GM18502 (cell line): ENCODE measurements around the gene ZNF324.
"Not testable (repeated sequence)": the region's sequence is repeated elsewhere in the genome, so short reads cannot be mapped to it uniquely, and the experiment has no call there.

ENCODE experiments used
- ATAC-seq: cut with Tn5 transposase; IDR thresholded peaks from one replicate; pipeline ENCODE4 v1.9.1; 2021; ENCODE audit warnings: mild to moderate bottlenecking; ENCODE audit not compliant: unreplicated experiment, poor library complexity

The ZNF324 gene

DNA sequence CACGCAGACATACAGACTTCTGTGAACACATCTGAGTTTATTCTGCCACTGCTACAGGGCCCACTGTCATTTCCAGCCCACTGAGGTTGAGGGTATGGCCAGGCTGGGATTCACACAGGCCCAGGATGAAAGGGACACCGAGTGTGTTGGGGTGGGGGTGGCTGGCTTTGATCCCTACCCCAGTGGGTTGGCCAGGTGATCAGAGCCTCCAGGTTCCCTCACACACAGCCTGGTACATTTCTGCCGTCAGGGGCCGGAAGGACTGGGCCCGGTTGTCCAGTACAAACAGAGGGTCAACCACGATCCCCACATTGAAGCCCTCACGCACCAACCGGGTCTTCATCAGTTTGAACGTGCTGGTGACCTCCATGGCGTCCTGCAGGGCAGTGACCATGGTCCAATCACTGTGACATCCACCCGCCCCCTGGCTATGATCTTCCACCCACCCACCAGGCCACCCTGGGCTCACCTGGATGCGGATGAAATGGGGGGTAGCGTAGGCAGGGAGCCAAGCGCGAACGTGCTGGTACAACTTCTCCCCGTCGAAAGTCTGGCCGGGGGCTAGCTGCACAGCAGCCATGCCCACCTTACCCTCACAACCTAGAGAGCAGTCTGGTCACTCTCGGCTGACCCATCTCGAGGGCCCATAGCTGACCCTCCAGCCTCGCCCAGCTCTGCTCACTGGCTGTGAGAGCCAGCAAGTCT lies 31.6 kb downstream of the ZNF324 start:
- ATAC-seq = no peak

DNA sequence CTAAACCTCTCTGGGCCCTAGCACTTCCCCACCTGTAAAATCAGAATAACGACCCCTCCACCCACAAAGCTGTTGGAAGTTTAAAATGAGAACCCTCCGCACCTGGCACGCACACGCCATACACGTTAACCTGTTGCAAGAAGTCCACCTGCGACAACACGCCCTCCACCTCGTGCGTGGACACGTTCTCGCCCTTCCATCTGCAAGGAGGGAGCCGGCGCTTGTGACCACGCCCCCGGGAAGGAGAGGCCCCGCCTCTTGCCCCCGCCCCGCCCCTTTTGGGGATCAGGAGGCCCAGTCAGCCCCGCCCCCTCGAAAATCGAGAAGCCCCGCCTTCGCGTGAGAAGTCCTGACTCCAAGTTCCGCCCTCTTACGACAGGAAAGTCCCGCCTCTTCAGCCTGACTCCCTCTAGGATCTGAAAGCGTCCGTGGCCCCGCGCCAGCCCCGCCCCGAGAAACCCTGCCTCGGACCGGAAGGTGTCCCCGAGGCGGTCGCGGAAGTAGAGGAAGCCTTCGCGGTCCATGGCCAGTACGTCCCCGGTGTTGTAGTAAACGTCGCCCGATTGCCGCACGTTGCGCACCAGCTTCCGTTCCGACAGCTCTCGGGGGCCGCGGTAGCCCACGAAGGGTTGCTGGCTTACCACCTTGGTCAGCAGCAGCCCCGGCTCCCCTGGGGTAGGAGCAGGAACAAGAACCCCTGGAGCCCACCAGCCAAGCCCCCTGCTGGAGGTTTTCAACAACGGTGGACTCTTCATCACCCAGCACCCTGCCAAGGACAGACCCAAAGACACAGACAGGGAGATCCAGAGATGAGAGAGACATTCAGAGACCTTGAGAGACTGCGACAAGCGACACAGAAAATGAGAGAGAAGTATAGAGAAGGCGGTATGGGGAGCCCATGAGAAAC lies 32.4 kb downstream of the ZNF324 start:
- peak; percentile 89 for ATAC-seq

- ATAC-seq = no peak
Observed at GRCh38 chr19:58500242-58500641, 33.4 kb downstream of the ZNF324 start.

GRCh38 chr19:58507602-58508223 lies 40.8 kb downstream of the ZNF324 start:
- ATAC-seq = not testable (repeated sequence)

DNA sequence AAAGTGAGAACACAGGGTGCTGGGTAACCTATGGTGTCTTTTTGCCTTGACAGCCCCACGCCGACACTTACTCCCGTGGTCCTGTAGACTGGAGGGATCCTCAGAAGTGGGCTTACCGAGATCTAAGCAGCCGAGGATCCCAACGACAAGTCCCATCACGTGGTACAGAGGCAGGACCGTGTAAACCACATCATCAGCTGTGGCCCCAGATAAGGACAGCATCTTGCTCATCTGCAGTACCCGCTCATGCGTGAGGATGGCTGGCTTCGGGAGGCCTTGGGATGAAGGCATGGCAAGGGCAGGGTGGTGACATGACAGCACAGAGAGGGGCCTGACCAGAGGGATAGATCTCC lies 42.8 kb downstream of the ZNF324 start:
- no peak for ATAC-seq

DNA sequence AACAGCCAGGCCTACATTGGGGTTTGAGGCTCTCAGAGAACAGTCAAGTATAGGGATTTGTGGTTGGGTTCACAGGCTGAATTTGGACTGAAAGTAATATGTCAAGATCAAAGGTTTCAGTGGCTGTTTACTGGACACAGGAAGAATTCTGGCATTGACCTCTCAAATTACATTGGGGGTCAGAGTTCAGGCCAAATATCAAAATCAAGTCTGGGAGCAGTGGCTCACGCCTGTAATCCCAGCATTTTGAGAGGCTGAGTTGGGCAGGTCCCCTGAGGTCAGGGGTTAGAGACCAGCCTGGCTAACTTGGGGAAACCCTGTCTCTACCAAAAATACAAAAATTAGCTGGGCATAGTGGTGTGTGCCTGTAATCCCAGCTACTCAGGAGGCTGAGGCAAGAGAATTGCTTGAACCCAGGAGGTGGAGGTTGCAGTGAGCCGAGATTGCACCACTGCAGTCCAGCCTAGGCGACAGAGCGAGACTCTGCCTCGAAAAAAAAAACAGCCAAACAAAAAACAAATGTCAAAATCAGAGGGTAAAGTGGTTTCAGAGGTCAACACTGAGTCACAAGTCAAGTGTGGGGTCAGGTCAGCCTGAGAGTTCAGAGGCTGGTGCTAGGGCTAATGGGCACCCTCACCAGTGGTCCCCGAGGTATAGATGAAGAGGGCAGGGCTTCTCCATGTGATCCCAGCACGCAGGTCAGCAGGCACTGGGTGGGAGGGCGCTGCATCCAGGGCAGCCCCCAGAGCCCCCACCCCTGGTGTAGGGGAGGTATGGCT lies 43.4 kb downstream of the ZNF324 start:
- no peak for ATAC-seq

GRCh38 chr19:58511353-58512208 lies 44.7 kb downstream of the ZNF324 start, which contains the start of gene SLC27A5:
Gene SLC27A5, minus strand, starts transcription at chr19:58511992. Its CDS starts 37 bp downstream, at chr19:58511955.
- no peak for ATAC-seq

DNA sequence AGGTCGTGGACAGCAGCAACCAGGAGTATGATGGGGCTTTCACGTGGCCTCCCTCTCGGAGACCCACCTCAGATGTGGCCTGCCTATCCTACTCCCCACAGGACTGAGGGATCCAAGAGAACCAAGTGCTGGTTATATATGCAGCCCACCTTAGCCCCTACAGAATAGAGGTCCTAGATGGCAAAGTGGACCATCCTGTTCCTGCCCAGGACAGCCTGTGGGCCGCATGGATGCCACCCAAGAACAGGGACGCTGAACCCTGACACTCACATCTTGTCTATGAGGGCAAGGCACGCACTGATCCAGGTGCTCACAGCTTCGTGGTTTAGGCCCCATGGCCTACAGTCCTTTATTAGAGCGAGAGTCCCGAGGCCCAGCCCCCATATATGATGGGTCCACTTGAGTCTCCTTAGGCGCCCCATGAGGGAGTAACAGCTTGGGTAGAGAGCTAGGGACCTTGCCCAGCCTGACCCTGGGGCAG lies 46.4 kb downstream of the ZNF324 start:
- no peak for ATAC-seq

- ATAC-seq = peak; percentile 82
Observed at GRCh38 chr19:58513694-58514563, 47.0 kb downstream of the ZNF324 start.

GRCh38 chr19:58514564-58515022 lies 47.7 kb downstream of the ZNF324 start:
- ATAC-seq = no peak

DNA sequence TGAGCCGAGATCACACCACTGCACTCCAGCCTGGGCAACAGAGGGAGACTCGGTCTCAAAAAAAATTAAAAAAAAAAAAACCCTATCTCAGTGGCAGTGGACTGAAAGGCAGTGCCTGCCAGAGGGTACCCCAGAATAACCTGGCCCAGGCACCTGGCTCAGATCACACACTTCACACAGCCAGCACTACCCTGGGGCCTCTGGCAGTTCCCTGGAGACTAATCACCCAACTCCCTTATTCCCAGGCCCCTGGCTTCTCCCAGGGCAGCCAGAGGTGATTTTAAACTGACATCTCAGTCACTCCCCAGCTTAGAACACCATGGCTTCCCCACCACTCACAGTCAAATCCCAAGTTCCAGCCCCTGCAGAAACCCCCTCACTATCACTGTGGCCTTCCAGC lies 48.4 kb downstream of the ZNF324 start:
- no peak for ATAC-seq

- ATAC-seq = no peak
Observed at GRCh38 chr19:58516246-58516836, 49.5 kb downstream of the ZNF324 start.

DNA sequence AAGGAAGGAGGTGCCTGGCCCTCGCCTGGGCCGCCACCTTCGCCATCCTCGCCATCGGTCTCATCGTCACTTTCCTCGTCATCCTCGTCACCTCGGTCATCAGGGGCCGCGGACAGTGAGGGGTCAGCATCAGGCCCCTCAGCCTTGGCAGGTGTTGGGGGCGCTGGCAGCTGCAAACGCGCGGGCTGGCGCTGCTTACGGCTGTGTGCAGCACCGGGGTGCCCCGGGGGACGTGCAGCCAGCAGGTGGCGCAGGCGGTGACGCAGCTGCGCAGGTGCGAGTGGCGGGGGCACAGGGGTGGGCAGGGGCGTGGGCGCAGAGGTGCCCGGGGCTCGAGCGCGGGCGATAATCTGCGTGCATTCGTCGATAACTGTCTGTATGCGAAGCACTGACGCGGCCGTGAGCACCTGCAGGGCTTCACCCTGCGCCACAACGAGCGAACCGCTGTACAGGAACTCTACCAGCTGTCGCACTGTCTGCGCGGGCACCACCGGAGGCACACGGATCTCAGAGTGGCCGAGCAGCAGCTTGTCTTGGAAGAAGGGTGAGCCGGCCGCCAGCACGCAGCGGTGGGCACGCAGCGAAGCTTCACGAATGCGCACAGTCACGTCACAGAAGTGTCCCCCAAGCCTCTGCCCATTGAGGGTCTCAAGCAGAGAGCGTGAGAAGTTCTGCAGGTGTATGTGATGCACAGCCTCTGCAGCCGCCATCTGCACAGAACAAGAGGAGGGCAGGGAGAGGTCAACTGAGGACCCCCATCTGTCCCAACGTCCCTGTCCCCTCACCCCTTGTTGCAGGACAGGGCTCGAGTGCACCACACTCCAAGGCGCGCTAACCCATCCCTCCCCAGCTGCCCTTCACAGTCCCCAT lies 50.3 kb downstream of the ZNF324 start:
- ATAC-seq = no peak

DNA sequence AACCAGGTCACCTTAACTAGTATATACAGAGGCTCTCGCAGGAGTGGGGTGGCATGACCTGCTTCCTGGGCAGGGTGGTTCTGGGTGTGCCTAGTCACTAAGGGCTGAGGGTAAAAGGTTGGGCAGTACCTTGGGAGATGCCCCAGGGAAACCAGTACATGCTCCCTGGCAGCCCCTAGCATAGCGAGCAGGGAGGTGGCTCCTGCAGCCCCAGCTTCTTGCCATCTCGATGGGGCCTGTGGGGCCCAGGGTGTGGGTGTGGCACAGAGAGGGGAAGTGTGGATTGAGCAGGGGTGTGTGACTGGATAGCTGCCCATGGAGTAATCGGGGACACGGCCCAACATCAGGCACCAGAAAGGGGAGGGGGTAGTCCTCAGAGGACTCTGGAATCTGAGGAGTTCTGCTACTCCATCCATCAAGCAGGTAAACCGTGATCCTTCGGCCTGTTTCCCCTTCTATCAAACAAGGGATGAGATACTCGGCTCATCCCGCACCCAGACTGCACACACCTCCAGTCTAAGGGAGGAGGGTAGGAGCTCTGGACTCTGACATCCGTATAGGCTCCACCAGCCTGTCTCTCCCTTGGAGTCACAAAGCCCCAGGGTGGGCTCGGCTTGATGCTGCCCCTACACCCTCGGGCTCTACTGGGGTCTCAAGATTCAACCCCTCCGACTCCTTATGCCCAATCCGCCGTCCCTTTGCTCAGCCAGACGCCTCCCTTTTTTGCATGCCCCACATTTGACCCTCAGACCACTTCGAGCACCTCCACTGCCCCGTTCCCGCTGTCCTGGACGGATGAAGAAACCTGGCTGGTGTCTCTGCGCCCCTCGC lies 51.6 kb downstream of the ZNF324 start:
- no peak for ATAC-seq

DNA sequence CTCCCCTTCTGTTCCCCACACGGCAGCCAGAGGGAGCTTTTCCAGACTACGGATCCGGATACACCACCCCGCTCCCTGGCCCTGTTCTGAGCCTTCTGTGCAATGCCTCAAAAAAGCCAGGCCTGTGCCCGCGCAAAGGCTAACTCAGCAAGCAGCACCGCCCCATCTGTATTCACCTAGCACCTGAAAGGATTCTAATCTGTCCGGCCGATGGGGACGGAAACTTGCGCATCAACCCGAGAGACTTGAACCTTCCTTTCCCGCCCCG lies 52.1 kb downstream of the ZNF324 start:
- no peak for ATAC-seq
